ENCODE results near the gene EDAR. TPM values are rescaled to one million over a fixed set of nuclear protein-coding genes. Genes with fewer than 3 reads are reported as not detected.

EDAR gene
- total RNA-seq, 2 donors from 2014 or later: 0.69 to 1.1 TPM

- TF ChIP-seq CTCF (IDR thresholded peaks at IDR 0.05): no peak
- H3K4me3 ChIP-seq: no peak overlapping the region
- intact Hi-C loops (cut with DNase I): loop anchor here (5.0 kb wide), 1 partner anchor 38 kb away; no protein-coding TSS in a partner anchor
Observed at GRCh38 chr2:108980076-108980475, 8.9 kb downstream of the EDAR start.

GRCh38 chr2:108979461-108979860 is 9.6 kb downstream of the EDAR start:
- TF ChIP-seq CTCF (IDR thresholded peaks at IDR 0.05): no peak
- peaks cover 3% of the 10 kb centered on the region for H3K4me1 ChIP-seq
- no peak for DNase-seq

More at GRCh38 chr2:108980076-108980475, 8.9 kb downstream of the EDAR start:
- no peak for DNase-seq
- no peaks in the 10 kb centered on the region for H3K36me3 ChIP-seq
- H3K27me3 ChIP-seq: no peaks in the 10 kb centered on the region
- no peak overlapping the region for H3K9ac ChIP-seq (ENCODE audit: low read depth in 2 of 2, low read length in 2 of 2)
- no peak overlapping the region for H3K27ac ChIP-seq
- H3K4me1 ChIP-seq: peaks cover 3% of the 10 kb centered on the region
- H3K9me3 ChIP-seq: no peaks in the 10 kb centered on the region

DNA sequence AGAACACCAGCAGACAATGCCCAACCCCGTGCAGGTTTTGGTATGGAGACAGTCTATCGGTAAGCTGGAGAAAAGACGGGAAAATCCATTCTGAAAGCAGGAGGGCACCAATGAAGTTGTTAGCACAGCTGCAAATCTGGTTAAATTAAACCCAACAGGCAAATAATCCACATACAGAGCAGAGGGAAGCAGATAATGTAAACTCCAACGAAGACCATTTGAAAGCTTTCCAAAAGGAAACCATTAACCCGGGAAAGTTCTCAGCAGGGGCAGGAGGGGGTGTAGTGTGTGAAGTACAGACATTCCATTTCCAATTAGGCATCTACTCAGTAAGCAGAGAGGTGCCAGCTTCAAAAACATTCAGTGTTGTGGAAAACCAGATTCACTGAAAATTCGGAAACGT is 10.3 kb downstream of the EDAR start:
- H3K27me3 ChIP-seq: no peaks in the 10 kb centered on the region
- intact Hi-C loops (cut with DNase I): no loop called here
- peaks cover 3% of the 10 kb centered on the region for H3K4me1 ChIP-seq
- no peak for TF ChIP-seq CTCF (IDR thresholded peaks at IDR 0.05)
- DNase-seq: peak; percentile 56
- no peaks in the 10 kb centered on the region for H3K36me3 ChIP-seq
- no peaks in the 10 kb centered on the region for H3K9me3 ChIP-seq
- no peak overlapping the region for H3K9ac ChIP-seq (ENCODE audit: low read depth in 2 of 2, low read length in 2 of 2)
- H3K27ac ChIP-seq: peak overlapping the region; percentile 14
- no peak overlapping the region for H3K4me3 ChIP-seq

More at GRCh38 chr2:108979461-108979860, 9.6 kb downstream of the EDAR start:
- Histone ChIP-seq H3K27me3 (no peaks in the 10 kb centered on the region), H3K27ac (no peak overlapping the region), H3K4me3 (no peak overlapping the region), H3K9ac (ENCODE audit: low read depth in 2 of 2, low read length in 2 of 2) (peak overlapping the region in 1 of 2 donors; percentile 14), H3K36me3 (no peaks in the 10 kb centered on the region), H3K9me3 (no peaks in the 10 kb centered on the region)
- intact Hi-C loops (cut with DNase I): no loop called here

GRCh38 chr2:108975613-108976435 is 13.2 kb downstream of the EDAR start:
- no peak for TF ChIP-seq CTCF (IDR thresholded peaks at IDR 0.05)
- Histone ChIP-seq H3K27ac (no peak overlapping the region), H3K9ac (ENCODE audit: low read depth in 2 of 2, low read length in 2 of 2) (no peak overlapping the region), H3K4me3 (no peak overlapping the region), H3K27me3 (no peaks in the 10 kb centered on the region), H3K4me1 (peaks cover 19% of the 10 kb centered on the region), H3K9me3 (no peaks in the 10 kb centered on the region), H3K36me3 (no peaks in the 10 kb centered on the region)
- intact Hi-C loops (cut with DNase I): no loop called here
- DNase-seq: no peak

- H3K4me3 ChIP-seq: no peak overlapping the region
- no peaks in the 10 kb centered on the region for H3K36me3 ChIP-seq
- no peak overlapping the region for H3K9ac ChIP-seq (ENCODE audit: low read depth in 2 of 2, low read length in 2 of 2)
- no peak overlapping the region for H3K27ac ChIP-seq
- H3K4me1 ChIP-seq: peaks cover 25% of the 10 kb centered on the region
- intact Hi-C loops (cut with DNase I): no loop called here
- DNase-seq: no peak
- no peak for TF ChIP-seq CTCF (IDR thresholded peaks at IDR 0.05)
- no peaks in the 10 kb centered on the region for H3K9me3 ChIP-seq
- no peaks in the 10 kb centered on the region for H3K27me3 ChIP-seq
Observed at GRCh38 chr2:108974674-108975073, 14.3 kb downstream of the EDAR start.
